ENCODE results near the gene IFRD1. TPM values are rescaled to one million over a fixed set of nuclear protein-coding genes. Genes with fewer than 3 reads are reported as not detected.

The IFRD1 gene
- total and polyA plus RNA-seq, 8 donors = 37.4 to 54.1 (median 46.9) TPM

- no peak for DNase-seq
- H3K27me3 ChIP-seq = no peaks in the 10 kb centered on the region
- no peak overlapping the region for H3K4me3 ChIP-seq
- ATAC-seq = no peak
- peaks cover under 1 to 5% of the 10 kb centered on the region in 2 donors for H3K4me1 ChIP-seq
- H3K36me3 ChIP-seq = no peaks in the 10 kb centered on the region
- H3K9me3 ChIP-seq = no peaks in the 10 kb centered on the region
- intact Hi-C loops (cut with DNase I) = loop anchor here in 1 of 2 donors (10.0 kb wide), 1 partner anchor 673 kb away; no protein-coding TSS in a partner anchor
- TF ChIP-seq CTCF (IDR thresholded peaks at IDR 0.05) = no peak
- H3K27ac ChIP-seq = no peak overlapping the region
Observed at GRCh38 chr7:112427984-112428383, 22.3 kb upstream of the IFRD1 start.

GRCh38 chr7:112428715-112429114 lies 21.5 kb upstream of the IFRD1 start:
- H3K27me3 ChIP-seq = no peaks in the 10 kb centered on the region
- ATAC-seq = no peak
- DNase-seq = no peak
- H3K27ac ChIP-seq = no peak overlapping the region
- no peaks in the 10 kb centered on the region for H3K36me3 ChIP-seq
- TF ChIP-seq CTCF (IDR thresholded peaks at IDR 0.05) = no peak
- H3K4me3 ChIP-seq = no peak overlapping the region
- no peaks in the 10 kb centered on the region for H3K4me1 ChIP-seq
- intact Hi-C loops (cut with DNase I) = loop anchor here in 1 of 2 donors (10.0 kb wide), 1 partner anchor 674 kb away; no protein-coding TSS in a partner anchor
- no peaks in the 10 kb centered on the region for H3K9me3 ChIP-seq

GRCh38 chr7:112430649-112431048 lies 19.6 kb upstream of the IFRD1 start:
- Histone ChIP-seq H3K27ac (no peak overlapping the region), H3K27me3 (no peaks in the 10 kb centered on the region), H3K36me3 (no peaks in the 10 kb centered on the region), H3K9me3 (no peaks in the 10 kb centered on the region), H3K4me3 (no peak overlapping the region), H3K4me1 (no peaks in the 10 kb centered on the region)
- ATAC-seq (no peak), DNase-seq (no peak)
- TF ChIP-seq CTCF (IDR thresholded peaks at IDR 0.05) = no peak
- intact Hi-C loops (cut with DNase I) = no loop called here

GRCh38 chr7:112431803-112432202 lies 18.5 kb upstream of the IFRD1 start:
- no peak for DNase-seq
- H3K4me1 ChIP-seq = no peaks in the 10 kb centered on the region
- no peak overlapping the region for H3K4me3 ChIP-seq
- H3K36me3 ChIP-seq = no peaks in the 10 kb centered on the region
- no peak for ATAC-seq
- H3K9me3 ChIP-seq = no peaks in the 10 kb centered on the region
- intact Hi-C loops (cut with DNase I) = no loop called here
- H3K27ac ChIP-seq = no peak overlapping the region
- no peaks in the 10 kb centered on the region for H3K27me3 ChIP-seq
- no peak for TF ChIP-seq CTCF (IDR thresholded peaks at IDR 0.05)

GRCh38 chr7:112433289-112433688 lies 17.0 kb upstream of the IFRD1 start:
- H3K27me3 ChIP-seq = no peaks in the 10 kb centered on the region
- no peaks in the 10 kb centered on the region for H3K36me3 ChIP-seq
- ATAC-seq = no peak
- no peak for TF ChIP-seq CTCF (IDR thresholded peaks at IDR 0.05)
- DNase-seq = no peak
- H3K9me3 ChIP-seq = no peaks in the 10 kb centered on the region
- no peak overlapping the region for H3K27ac ChIP-seq
- intact Hi-C loops (cut with DNase I) = no loop called here
- no peaks in the 10 kb centered on the region for H3K4me1 ChIP-seq
- no peak overlapping the region for H3K4me3 ChIP-seq
